Colonic mucosa (tissue), 4 donors: Measurements from ENCODE around the gene C21orf58. TPM values are rescaled to one million over a fixed set of nuclear protein-coding genes. Genes with fewer than 3 reads are reported as not detected.

Experiments used
- DNase-seq: peaks from one replicate; pipeline ENCODE4 v3.0.0-alpha.2; 2020
- H3K27ac ChIP-seq: fragments of 200-600 bp; one replicate; pipeline ENCODE4 v1.8.0; 2021
- H3K27me3 ChIP-seq: fragments of 200-600 bp; one replicate; pipeline ENCODE4 v1.8.0; 2021
- H3K36me3 ChIP-seq: fragments of 200-600 bp; one replicate; pipeline ENCODE4 v1.8.0; 2021
- H3K4me1 ChIP-seq: fragments of 200-600 bp; one replicate; pipeline ENCODE4 v1.8.0; 2021; ENCODE audit warnings: mild to moderate bottlenecking
- H3K4me3 ChIP-seq: fragments of 200-600 bp; one replicate; pipeline ENCODE4 v1.8.0; 2021
- H3K9ac ChIP-seq, 2 donors: one replicate each; pipeline ENCODE4 v1.7.0; 2013; ENCODE audit warnings: control low read depth in 2 of 2, low read depth in 2 of 2, low read length in 2 of 2
- H3K9me3 ChIP-seq: fragments of 200-600 bp; one replicate; pipeline ENCODE4 v1.8.0; 2021
- CTCF ChIP-seq: fragments of 200-600 bp; IDR thresholded peaks from one replicate; pipeline ENCODE4 v1.8.0; 2022; ENCODE audit warnings: antibody characterized with exemption, mild to moderate bottlenecking
- intact Hi-C: fragments of 100-400 bp; cut with DNase I; formaldehyde crosslinking; loops from one replicate; pipeline ENCODE4 v1.14.1; 2022
- total RNA-seq, 2 donors: library from RNA; stranded (reverse); fragmentation: NEBNext Ultra II Directional in 1 of 2; extraction: Animal tissue kit (Norgen Biotek cat#: 25700) in 1 of 2; gene quantifications; one replicate each; pipeline ENCODE4 v1.2.1, GENCODE V29; 2021
- donor health status: healthy.
- donor health status: DM: no; HTN: no; CAD: no.
- donor health status: DM: no; HTN: no; CAD: no.

C21orf58 gene
- total RNA-seq, 2 donors from 2014 or later = 5.5 to 25.7 TPM

GRCh38 chr21:46356494-46357334, 33.0 kb upstream of the C21orf58 start:
- no peak for TF ChIP-seq CTCF
- H3K4me1 ChIP-seq = no peaks in the 10 kb centered on the region
- H3K36me3 ChIP-seq = peaks cover 14% of the 10 kb centered on the region
- H3K9me3 ChIP-seq = no peaks in the 10 kb centered on the region
- intact Hi-C loops = no loop called here
- H3K27ac ChIP-seq = no peak overlapping the region
- no peak for DNase-seq
- no peak overlapping the region for H3K9ac ChIP-seq
- no peaks in the 10 kb centered on the region for H3K27me3 ChIP-seq
- H3K4me3 ChIP-seq = no peak overlapping the region

- intact Hi-C loops = no loop called here
- Histone ChIP-seq H3K4me1 (no peaks in the 10 kb centered on the region), H3K4me3 (no peak overlapping the region), H3K9ac (no peak overlapping the region), H3K9me3 (no peaks in the 10 kb centered on the region), H3K27me3 (no peaks in the 10 kb centered on the region), H3K27ac (no peak overlapping the region), H3K36me3 (peaks cover 19% of the 10 kb centered on the region)
- no peak for DNase-seq
- TF ChIP-seq CTCF = no peak
These were observed 32.3 kb upstream of the C21orf58 start for GRCh38 chr21:46356005-46356338.

- intact Hi-C loops = no loop called here
- peaks cover 24% of the 10 kb centered on the region for H3K36me3 ChIP-seq
- no peak for DNase-seq
These were observed 31.7 kb upstream of the C21orf58 start for GRCh38 chr21:46355161-46356004.

GRCh38 chr21:46354518-46354917, 30.8 kb upstream of the C21orf58 start:
- H3K27me3 ChIP-seq = no peaks in the 10 kb centered on the region
- H3K36me3 ChIP-seq = peaks cover 27% of the 10 kb centered on the region
- H3K4me1 ChIP-seq = no peaks in the 10 kb centered on the region
- no peak overlapping the region for H3K27ac ChIP-seq
- DNase-seq = no peak
- intact Hi-C loops = no loop called here
- no peak for TF ChIP-seq CTCF
- H3K9ac ChIP-seq = no peak overlapping the region
- H3K9me3 ChIP-seq = no peaks in the 10 kb centered on the region
- no peak overlapping the region for H3K4me3 ChIP-seq

More at GRCh38 chr21:46355161-46356004, 31.7 kb upstream of the C21orf58 start:
- Histone ChIP-seq H3K9me3 (no peaks in the 10 kb centered on the region), H3K9ac (no peak overlapping the region), H3K4me3 (no peak overlapping the region), H3K4me1 (no peaks in the 10 kb centered on the region), H3K27me3 (no peaks in the 10 kb centered on the region), H3K27ac (no peak overlapping the region)
- TF ChIP-seq CTCF = no peak

- H3K27ac ChIP-seq = no peak overlapping the region
- H3K4me1 ChIP-seq = no peaks in the 10 kb centered on the region
- H3K9ac ChIP-seq = no peak overlapping the region
- no peak for DNase-seq
- peaks cover 32% of the 10 kb centered on the region for H3K36me3 ChIP-seq
- H3K4me3 ChIP-seq = no peak overlapping the region
- H3K9me3 ChIP-seq = no peaks in the 10 kb centered on the region
- no peak for TF ChIP-seq CTCF
- no peaks in the 10 kb centered on the region for H3K27me3 ChIP-seq
- intact Hi-C loops = no loop called here
These were observed 30.4 kb upstream of the C21orf58 start for GRCh38 chr21:46354046-46354445.
